Umbilical cord (tissue), 2 donors: ENCODE data around the gene CSGALNACT2. TPM values are rescaled to one million over a fixed set of nuclear protein-coding genes. Genes with fewer than 3 reads are reported as not detected.

Experiments
- DNase-seq: peaks from one replicate; pipeline ENCODE4 v3.0.0-alpha.2; 2015; ENCODE audit warnings: low spot score
- total RNA-seq: library from RNA; depleted of rRNA; stranded (reverse); fragments of >200 nt; gene quantifications from one replicate; pipeline ENCODE4 v1.2.3, GENCODE V29; 2014; ENCODE audit warnings: low replicate concordance; ENCODE audit not compliant: insufficient read depth

Gene CSGALNACT2
- total RNA-seq, 1 donor from 2014 or later: 65.5 TPM

DNA sequence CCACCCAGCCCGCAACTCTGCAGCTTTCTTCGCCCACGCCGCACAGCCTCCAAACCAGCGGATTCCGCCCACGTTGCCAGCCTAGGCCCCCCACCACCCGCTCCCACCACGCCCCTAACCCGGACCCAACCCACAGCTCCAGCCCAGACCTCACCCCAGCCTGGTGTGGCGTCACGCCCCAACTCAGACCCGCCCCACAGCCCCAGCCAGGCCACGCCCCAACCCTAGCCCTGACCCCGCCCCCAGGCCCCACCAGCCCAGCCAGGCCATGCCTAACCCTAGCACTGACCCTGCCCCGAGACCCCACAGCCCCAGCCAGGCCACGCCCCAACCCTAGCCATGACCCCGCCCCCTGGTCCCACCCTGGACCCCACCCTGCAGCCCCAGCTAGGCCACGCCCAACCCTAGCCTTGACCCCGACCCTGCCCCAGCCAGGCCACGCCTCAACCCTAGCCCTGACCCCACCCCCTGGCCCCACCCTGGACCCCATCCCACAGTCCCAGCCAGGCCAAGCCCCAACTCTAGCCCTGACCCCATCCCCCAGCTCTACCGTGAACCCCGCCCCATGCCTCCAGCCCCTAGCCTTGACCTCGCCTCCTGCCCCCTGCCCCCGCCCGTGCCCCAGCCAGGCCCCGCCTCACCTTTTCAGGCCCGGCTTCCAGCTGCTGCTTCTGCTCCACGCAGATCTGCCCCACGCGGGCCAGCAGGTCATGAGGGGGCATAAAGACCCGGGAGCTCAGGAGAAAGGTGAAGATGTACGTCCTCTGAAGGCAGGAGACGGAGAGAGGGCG, 64.6 kb downstream of the CSGALNACT2 start:
- peak; percentile 19 for DNase-seq

- peak; percentile 7 for DNase-seq
These were observed 65.3 kb downstream of the CSGALNACT2 start for GRCh38 chr10:43203448-43204041.

DNA sequence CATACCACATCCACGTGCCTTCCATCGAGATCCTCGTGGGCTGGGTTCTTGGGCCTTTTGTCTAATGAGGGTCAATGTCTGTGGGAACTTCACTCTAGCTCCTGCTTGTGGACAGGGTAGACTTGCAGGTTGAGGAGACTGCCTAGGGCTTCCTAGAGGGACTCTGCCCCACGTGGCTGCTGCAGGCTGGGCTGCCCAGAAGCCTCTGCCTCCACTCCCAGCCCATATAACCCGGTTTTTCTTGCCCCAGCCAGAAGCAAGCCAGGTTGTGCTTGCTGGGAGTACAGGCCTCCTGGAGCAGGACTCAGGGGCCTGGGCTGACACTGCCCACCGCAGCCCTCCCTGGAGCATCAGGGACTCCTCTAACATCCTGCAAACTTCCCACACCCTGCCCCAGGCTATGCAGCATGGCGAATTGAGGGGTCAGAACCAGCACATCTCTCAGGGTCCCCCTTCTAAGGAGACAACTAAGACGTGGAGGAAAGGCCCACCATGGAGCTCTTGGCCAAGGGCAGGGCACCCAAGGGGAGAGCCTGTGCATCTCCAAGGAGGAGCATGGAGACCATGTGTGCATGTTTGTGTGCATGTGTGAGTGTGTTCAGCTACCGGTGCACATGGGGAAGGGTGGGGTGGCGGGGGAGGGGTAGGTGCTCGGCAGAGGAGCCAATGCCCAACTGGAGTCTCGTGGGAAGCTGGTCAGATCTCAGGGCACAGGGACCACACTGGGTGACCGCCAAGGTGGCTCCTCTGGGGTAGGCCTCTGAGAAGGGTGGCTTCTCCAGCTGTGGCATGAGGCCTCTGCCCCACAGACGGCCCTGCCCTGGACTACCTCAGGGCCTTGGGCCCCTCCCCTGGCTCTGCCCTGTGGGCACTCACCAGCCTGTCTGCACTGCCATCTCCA, 66.0 kb downstream of the CSGALNACT2 start:
- DNase-seq: no peak

- peak; percentile 11 for DNase-seq
These were observed 66.9 kb downstream of the CSGALNACT2 start for GRCh38 chr10:43204943-43205671.

DNA sequence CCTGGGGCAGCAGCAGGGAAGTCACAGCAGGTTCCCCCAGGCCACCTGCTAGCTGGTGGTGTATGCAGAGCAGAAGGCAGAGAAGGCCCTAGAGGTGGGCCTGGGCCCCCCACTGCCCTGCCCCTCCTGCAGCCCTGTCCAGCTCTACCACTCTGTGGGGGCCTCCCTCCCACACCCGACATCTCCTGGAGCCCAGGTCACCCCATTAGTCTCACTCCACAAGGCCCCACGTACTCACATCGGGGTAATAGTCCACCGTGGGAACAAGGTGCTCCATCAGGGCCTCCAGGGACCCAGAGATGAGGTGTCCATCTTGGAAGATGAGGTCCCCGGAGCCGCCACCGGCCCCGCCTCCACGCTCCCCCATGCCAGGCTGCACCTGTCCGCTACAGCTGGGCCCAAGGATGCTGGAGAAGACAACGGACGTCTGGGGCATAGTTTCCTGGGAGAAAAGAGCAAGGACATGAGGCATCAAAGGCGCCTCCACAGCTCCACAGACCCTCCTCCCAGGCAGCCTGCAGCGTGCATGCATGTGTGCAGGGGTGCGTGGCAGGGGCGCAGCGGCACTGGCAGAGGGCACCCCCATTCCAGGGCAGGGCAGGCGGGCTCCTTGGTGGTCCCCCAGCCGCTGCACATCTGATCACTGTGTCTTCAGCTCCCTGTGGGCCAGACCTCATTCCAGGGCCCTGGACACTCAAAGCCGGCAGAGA, 67.6 kb downstream of the CSGALNACT2 start:
- DNase-seq: no peak

- no peak for DNase-seq
These were observed 68.4 kb downstream of the CSGALNACT2 start for GRCh38 chr10:43206391-43207235.

DNA sequence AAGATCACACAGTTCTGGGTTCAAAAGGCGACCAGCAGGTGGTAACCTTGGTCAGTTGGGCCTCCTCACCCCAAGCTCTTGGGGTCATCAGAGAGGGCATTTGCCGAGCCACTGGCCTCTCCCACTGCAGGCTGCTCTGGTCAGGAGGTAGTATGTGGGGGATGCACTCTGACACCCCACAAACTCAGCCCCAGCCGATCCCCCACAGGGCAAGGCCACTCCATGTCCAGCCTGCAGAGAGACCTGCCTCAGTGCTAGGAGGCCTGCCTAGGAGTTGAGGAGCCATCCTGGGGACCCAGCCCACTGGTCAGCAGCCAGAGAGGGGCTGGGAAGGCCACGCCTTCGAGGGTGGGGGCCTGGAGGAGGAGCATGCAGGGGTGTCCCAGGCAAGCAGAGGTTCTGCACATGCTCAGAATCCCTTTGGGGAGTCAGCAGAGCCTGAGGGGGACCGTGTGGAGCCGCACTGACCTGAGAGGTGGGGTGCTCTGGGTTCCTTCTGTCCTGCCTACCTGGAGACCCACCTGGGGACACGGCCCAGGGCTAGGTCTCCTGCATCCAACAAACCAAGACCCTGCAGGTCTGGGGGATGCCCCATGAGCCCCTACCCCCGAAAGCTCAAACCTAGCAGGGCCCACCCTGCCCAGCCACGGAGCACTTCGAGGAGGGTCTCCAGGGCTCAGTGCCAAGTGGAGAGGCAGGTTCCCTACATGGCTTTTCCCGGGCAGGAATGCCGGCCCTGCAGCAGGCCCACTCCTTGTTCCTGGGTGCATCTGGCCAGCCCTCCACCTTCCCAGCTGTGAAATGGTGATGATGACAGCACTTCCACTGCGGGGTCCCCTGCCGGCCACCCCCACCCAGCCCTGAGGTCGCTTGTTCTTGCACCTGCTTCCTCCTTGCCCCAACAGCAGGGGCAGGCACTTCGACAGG, 70.2 kb downstream of the CSGALNACT2 start:
- DNase-seq: no peak

GRCh38 chr10:43209074-43209455, 70.8 kb downstream of the CSGALNACT2 start:
- no peak for DNase-seq

DNA sequence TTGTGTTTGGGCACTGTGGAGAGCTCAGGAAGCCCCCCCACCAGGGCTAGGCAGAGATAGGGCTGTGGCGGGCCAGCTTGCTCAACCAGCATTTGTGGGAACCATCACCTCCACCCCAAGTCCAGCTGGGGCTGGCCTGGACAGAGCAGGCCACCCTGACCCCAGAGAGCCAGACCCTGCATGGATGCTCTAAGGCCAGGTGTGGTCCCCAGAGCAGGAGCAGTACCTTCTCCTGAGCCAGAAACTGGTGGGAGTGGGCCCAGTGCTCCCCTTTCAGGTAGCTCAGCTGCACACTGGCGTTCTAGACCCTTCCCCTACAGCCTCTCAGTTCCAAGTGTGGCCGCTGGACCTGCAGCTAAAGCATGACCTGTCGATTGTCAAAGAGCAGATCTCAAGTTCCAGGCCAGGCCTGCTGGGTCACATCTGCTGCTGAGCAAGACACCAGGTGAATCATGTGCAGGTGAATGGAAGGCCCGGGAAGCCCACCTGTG, 71.5 kb downstream of the CSGALNACT2 start:
- DNase-seq: no peak

- no peak for DNase-seq
These were observed 72.3 kb downstream of the CSGALNACT2 start for GRCh38 chr10:43210556-43210955.

DNA sequence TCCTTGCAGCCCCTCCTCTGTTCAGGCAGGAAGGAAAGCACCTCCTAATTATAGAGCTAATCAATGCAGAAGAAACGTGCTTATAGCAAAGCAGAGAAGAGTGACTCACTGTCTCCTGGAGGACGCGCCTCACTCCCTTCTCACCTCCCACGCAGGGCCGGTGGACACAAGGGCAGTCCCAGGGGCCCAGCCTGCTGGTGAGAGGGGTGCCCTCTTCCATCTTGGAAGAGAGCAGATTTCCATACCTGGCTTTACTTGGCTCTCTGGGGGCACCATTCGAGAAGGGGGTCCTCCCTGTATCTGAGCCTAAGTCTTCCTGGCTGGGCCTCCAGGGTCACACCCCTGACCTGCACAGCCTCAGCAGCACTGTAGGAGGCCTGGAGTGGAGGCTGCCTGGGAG, 72.8 kb downstream of the CSGALNACT2 start:
- no peak for DNase-seq

- no peak for DNase-seq
These were observed 73.3 kb downstream of the CSGALNACT2 start for GRCh38 chr10:43211431-43212042.

DNA sequence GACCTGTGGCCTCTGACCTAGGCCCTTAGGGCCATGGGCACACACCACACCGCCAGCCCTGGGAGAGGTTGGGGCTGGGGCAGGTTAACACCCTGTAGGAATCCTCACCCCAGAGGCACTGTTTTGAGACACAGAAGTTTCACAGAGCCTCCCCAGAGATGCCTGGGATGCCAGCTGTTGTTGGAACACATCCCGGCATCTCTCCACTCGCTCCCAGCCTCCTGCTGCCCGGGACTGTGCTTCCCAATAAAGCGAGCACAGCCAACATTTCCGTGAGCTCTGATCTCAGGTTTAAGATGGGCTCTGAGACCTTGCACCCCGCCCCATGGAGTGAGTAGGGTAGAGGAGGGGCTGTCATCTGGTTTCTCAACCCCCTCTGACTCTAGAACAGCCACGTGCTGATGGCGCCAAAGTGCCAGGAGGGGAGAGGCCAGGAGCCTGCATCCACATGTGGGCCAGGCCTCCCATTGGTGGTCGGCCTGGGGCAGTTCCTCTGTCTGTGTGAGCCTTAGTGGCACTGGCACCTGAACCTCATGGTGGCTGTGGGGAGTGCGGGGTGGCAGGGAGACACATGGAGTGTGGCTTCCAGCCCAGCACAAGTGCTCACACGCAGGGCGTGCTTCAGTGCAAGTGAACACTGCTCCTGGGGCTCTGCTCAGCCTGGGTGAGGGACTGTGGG, 73.9 kb downstream of the CSGALNACT2 start:
- DNase-seq: peak; percentile 9

DNA sequence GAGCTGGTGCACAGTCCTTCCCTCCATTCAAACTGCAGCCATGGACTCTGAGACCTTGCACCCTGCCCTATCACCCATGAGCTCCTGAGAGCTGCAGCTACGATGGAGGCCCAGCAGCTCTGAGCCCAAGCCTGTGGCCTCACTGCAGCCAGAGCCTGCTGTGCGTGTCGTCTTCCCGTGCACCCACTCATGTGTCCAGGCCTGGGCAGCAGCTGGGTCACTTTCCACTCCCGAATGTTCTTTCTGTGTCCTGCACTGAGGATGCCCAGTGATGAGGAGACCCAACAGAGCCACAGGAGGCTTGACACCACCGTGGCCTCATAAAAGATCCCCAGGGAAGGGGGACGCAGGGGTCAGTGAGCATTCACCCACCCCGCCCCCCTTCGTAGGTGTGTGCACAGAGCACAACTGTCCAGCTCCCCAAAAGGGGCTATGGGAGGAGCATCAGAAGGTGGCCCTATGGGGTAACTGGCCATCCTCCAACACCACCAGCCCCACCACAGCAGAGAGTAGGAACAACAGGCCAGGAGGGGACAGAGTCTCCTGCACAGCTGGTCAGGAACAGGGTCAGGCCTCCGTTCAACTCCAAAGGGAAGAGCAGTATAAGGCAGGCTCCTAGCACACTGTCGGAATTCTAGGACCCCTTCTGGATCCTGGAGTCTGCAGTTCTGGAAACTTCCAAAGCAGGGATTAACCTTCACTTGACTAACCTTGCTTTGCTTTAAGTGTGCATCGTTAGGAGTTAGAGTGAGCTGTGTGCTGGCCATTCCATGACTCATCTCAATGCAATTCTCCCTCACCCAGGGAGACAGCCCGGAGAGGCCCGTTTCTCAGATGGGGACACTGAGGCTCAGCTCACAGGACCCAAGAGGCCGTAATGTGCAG, 76.1 kb downstream of the CSGALNACT2 start:
- DNase-seq: no peak

GRCh38 chr10:43214956-43215561, 76.8 kb downstream of the CSGALNACT2 start:
- DNase-seq: no peak

GRCh38 chr10:43215758-43216455, 77.7 kb downstream of the CSGALNACT2 start:
- DNase-seq: no peak
